Fibroblast of mammary gland (primary cell): ENCODE results near the gene LAMA3.
A peak's percentile ranks its signal among the peaks of the same experiment; 100 is the strongest.

ENCODE experiments used
- DNase-seq: peaks from one replicate; pipeline ENCODE4 v3.0.0-alpha.2; 2010; ENCODE audit warnings: low read depth
- H3K4me3 ChIP-seq: 2 replicates; pipeline ENCODE4 v1.5.1; 2011; ENCODE audit warnings: low read depth, mild to moderate bottlenecking, low read length, moderate library complexity; ENCODE audit not compliant: control insufficient read depth
- CTCF ChIP-seq: conservative IDR thresholded peaks from 2 replicates; pipeline ENCODE4 v1.5.1; 2011; ENCODE audit warnings: low read depth, low read length, inconsistent platforms; ENCODE audit not compliant: control insufficient read depth, insufficient read depth

The LAMA3 gene

DNA sequence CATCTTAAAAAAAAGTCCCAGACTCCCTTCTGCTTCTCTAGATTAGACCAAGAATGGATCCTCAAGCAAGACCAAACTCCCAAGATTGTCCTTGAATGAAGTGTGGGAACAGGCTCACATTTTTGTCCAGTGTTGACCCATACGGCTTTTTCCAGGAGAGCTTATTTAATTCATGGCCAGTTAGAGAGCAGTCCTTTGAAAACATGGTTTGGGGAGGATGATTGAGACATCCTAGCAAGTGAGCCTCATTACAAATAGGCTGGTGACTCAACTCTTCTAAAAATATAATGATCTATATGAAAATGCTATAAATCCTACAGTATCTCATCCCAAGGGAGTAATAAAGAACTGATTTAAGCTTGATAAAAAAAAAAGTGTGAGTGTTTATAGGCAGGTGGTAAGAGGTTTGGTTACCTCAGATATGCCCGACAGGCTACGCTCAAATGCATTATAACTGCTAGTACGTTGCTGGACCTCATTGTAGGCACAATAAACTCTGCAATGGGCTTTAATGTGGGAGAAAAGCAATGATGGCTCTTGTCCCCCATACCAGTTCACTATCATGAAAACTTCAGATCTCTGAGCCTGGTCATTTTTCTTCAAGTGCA is 43.6 kb upstream of the LAMA3 start:
- H3K4me3 ChIP-seq, result no peak overlapping the region
- peak; percentile 27 for DNase-seq
- TF ChIP-seq CTCF, result no peak

- no peak overlapping the region for H3K4me3 ChIP-seq
- no peak for DNase-seq
- TF ChIP-seq CTCF, result no peak
These were observed 43.0 kb upstream of the LAMA3 start for GRCh38 chr18:23646282-23646681.

DNA sequence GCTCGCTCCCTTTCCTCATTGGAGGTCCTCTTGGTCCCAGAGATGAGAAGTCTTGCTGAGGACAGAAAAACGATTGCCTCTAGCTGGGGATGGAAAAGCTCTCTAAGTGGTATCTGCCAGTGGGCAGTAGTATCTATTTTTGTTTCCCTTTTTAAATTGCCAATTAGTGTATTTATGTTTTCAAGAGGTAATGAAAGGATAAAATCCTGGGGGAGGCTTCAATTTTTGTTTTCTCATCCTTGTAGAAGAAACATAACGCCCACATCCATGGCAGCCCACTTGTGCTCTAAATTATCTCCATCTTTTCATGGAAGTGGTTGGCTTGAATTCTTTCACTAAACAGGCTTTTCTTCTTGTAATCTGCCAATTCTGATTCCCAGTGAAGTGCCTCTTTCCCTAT is 40.8 kb upstream of the LAMA3 start:
- H3K4me3 ChIP-seq, result no peak overlapping the region
- TF ChIP-seq CTCF, result no peak

GRCh38 chr18:23648940-23649607 is 40.2 kb upstream of the LAMA3 start:
- no peak for DNase-seq
- no peak for TF ChIP-seq CTCF
- H3K4me3 ChIP-seq, result no peak overlapping the region

More for the DNA sequence above, 40.8 kb upstream of the LAMA3 start:
- DNase-seq, result no peak

- H3K4me3 ChIP-seq, result no peak overlapping the region
- TF ChIP-seq CTCF, result no peak
These were observed 38.0 kb upstream of the LAMA3 start for GRCh38 chr18:23650968-23651927.

GRCh38 chr18:23652232-23652631 is 37.0 kb upstream of the LAMA3 start:
- DNase-seq, result no peak
- H3K4me3 ChIP-seq, result no peak overlapping the region
- no peak for TF ChIP-seq CTCF

More at GRCh38 chr18:23650968-23651927, 38.0 kb upstream of the LAMA3 start:
- DNase-seq, result peak; percentile 95
